ENCODE data around the gene NCAPD3. TPM values are rescaled to one million over a fixed set of nuclear protein-coding genes. Genes with fewer than 3 reads are reported as not detected.

The NCAPD3 gene
- total and polyA plus RNA-seq, 2 of the 13 experiments (the other 11 are each of a cell fraction or from before 2014, with no cell fraction given) = 20.7 to 25.6 TPM

GRCh38 chr11:134250246-134250645, 26.5 kb upstream of the NCAPD3 start:
- BruUV-seq (replicated peaks) = no TSS peak
- ATAC-seq (no peak), DNase-seq (ENCODE audit: low spot score) (no peak), FAIRE-seq (no peak)
- H3K4me1 ChIP-seq (ENCODE audit: insufficient read depth, low read length) = peaks cover 20% of the 10 kb centered on the region
- WGBS (ENCODE audit: low lambda C conversion rate) = 92% methylated on average over 3 of the region's 3 CpGs
- peaks cover 21% of the 10 kb centered on the region for H3K79me2 ChIP-seq (ENCODE audit: insufficient read depth, low read length)
- H3K27ac ChIP-seq (ENCODE audit: extremely low read length, insufficient read depth, low read length) = no peak overlapping the region
- H4K20me1 ChIP-seq (ENCODE audit: insufficient read depth, low read length) = no peaks in the 10 kb centered on the region
- in situ Hi-C loops (cut with HindIII; ENCODE audit: extremely low pct_ligation_motif_present, low pct_unique_long_range_greater_than_20kb) (no loop called here), intact Hi-C loops (cut with micrococcal nuclease; ENCODE audit: unreplicated experiment) (no loop called here)
- ChIA-PET CTCF (ENCODE audit: low intra/inter-chr PET ratio, low total read pairs) (no interaction called here), POLR2A (interaction anchor here (1.3 kb wide), 1 partner anchor 26 kb away, joined by 3 read pairs; the partner anchor contains the start of gene NCAPD3)
- H2AFZ ChIP-seq (ENCODE audit: low read length) = no peak overlapping the region
- no peak for TF ChIP-seq ZBTB38 (CRISPR knock-in tag; IDR thresholded peaks at IDR 0.05)
- no peak for TF ChIP-seq ZNF614 (CRISPR knock-in tag; IDR thresholded peaks at IDR 0.05; ENCODE audit: borderline replicate concordance)
- no peak for TF ChIP-seq ZNF441 (CRISPR knock-in tag; IDR thresholded peaks at IDR 0.05; ENCODE audit: borderline replicate concordance)
- no peak for TF ChIP-seq ZNF180 (CRISPR knock-in tag; IDR thresholded peaks at IDR 0.05; ENCODE audit: borderline replicate concordance, low read depth)
- TF ChIP-seq ETV5 (CRISPR knock-in tag; IDR thresholded peaks at IDR 0.05; ENCODE audit: borderline replicate concordance) = no peak
- no peak for TF ChIP-seq HOXA3 (CRISPR knock-in tag; IDR thresholded peaks at IDR 0.05)
- no peak for TF ChIP-seq ZNF143 (CRISPR knock-in tag; IDR thresholded peaks at IDR 0.05)
- no peak for TF ChIP-seq ZNF720 (CRISPR knock-in tag; IDR thresholded peaks at IDR 0.05)
- TF ChIP-seq SAFB2 (CRISPR knock-in tag; IDR thresholded peaks at IDR 0.05; ENCODE audit: borderline replicate concordance, low read depth) = no peak
- TF ChIP-seq ZNF678 (CRISPR knock-in tag; IDR thresholded peaks at IDR 0.05) = no peak
- TF ChIP-seq ZNF333 (CRISPR knock-in tag; IDR thresholded peaks at IDR 0.05; ENCODE audit: borderline replicate concordance) = no peak
- no peak for TF ChIP-seq NFRKB (IDR thresholded peaks at IDR 0.05)
- TF ChIP-seq SRF (IDR thresholded peaks at IDR 0.05; ENCODE audit: low read depth, low read length) = no peak
- no peak for TF ChIP-seq ZBTB20 (CRISPR knock-in tag; IDR thresholded peaks at IDR 0.05; ENCODE audit: borderline replicate concordance, low read depth)
- no peak for TF ChIP-seq ZNF768 (CRISPR knock-in tag; IDR thresholded peaks at IDR 0.05)
- TF ChIP-seq STAG1 (CRISPR knock-in tag; IDR thresholded peaks at IDR 0.05) = no peak
- TF ChIP-seq ZNF615 (CRISPR knock-in tag; IDR thresholded peaks at IDR 0.05; ENCODE audit: borderline replicate concordance) = no peak
- H3K9me3 ChIP-seq (ENCODE audit: low read length) = no peaks in the 10 kb centered on the region
- no peaks in the 10 kb centered on the region for H3K27me3 ChIP-seq (ENCODE audit: control insufficient read depth in 1 of 2, insufficient read depth in 2 of 2, low read length in 2 of 2)
- H3K4me3 ChIP-seq (replicated peaks in 1 of 3; ENCODE audit: insufficient read depth in 1 of 3, low read depth in 2 of 3, low read length in 3 of 3) = no peak overlapping the region
- H3K9ac ChIP-seq (ENCODE audit: insufficient read depth, low read depth, low read length) = no peak overlapping the region
- H3K4me2 ChIP-seq (ENCODE audit: low read depth, low read length) = no peak overlapping the region
- H3K36me3 ChIP-seq (replicated peaks in 1 of 2; ENCODE audit: control insufficient read depth in 1 of 2, insufficient read depth in 2 of 2, low read length in 2 of 2) = peaks cover 8 to 47% of the 10 kb centered on the region in 2 experiments
